Body of pancreas (tissue), 4 donors: Measurements from ENCODE around the gene SLC37A1. TPM values are rescaled to one million over a fixed set of nuclear protein-coding genes. Genes with fewer than 3 reads are reported as not detected.

Source experiments
- ATAC-seq: fragments of 150-250 bp; one replicate; pipeline ENCODE4 v1.9.1; 2016
- DNase-seq, 4 donors: peaks; one replicate each; pipeline ENCODE4 v3.0.0-alpha.2; 2019
- H3K27ac ChIP-seq, 4 donors: fragments of 200-600 bp; sonication (generic); 1 replicate in 3 of 4; 2 replicates in 1 of 4; pipeline versions ENCODE4 v1.5.1 to v1.6.1; 2016 to 2019; ENCODE audit warnings: mild to moderate bottlenecking in 1 of 4, mixed read lengths in 1 of 4, moderate library complexity in 1 of 4
- H3K27me3 ChIP-seq, 2 donors: fragments of 200-600 bp; sonication (generic); one replicate each; pipeline ENCODE4 v1.6.0; 2016; ENCODE audit warnings: mild to moderate bottlenecking in 1 of 2
- H3K36me3 ChIP-seq, 2 donors: fragments of 200-600 bp; sonication (generic); replicated peaks in 1 of 2; 2 replicates each; pipeline ENCODE4 v1.5.1; 2016; ENCODE audit warnings: low read depth in 2 of 2; ENCODE audit not compliant: insufficient read depth in 1 of 2
- H3K4me1 ChIP-seq: fragments of 200-600 bp; sonication (generic); one replicate; pipeline ENCODE4 v1.6.0; 2016
- H3K4me3 ChIP-seq, 2 donors: fragments of 200-600 bp; sonication (generic); 1 replicate in 1 of 2; 2 replicates in 1 of 2; pipeline ENCODE4 v1.5.1; 2016 to 2019
- H3K9me3 ChIP-seq, 3 donors: fragments of 200-600 bp; sonication (generic); 1 replicate in 2 of 3; 2 replicates in 1 of 3; pipeline ENCODE4 v1.5.1; 2016
- POLR2A ChIP-seq, 3 donors: fragments of 450-650 bp; IDR thresholded peaks; one replicate each; pipeline ENCODE4 v1.6.1; 2016; ENCODE audit warnings: antibody characterized with exemption in 3 of 3, mild to moderate bottlenecking in 2 of 3
- WGBS, 2 donors: methylation state at CpG; one replicate each; pipeline ENCODE4 v1.1.5; 2017; 5-methylcytosine and 5-hydroxymethylcytosine counted together
- intact Hi-C: fragments of 100-400 bp; cut with DNase I; formaldehyde crosslinking; loops from one replicate; pipeline ENCODE4 v1.15.1; 2023
- total RNA-seq, 2 donors: library from RNA; depleted of rRNA; stranded (reverse); fragments of >200 nt; gene quantifications; one replicate each; pipeline ENCODE4 v1.1.0, GENCODE V29; 2016
- TF ChIP-seq, protein P1 (sequence below), 7 experiments: fragments of 450-650 bp in 4 of 7; fragments of 200-600 bp in 3 of 7; sonication (generic) in 3 of 7; IDR thresholded peaks; one replicate each; pipeline ENCODE4 v1.5.1; 2016 to 2019; ENCODE audit warnings: antibody characterized with exemption in 7 of 7

Gene SLC37A1
- total RNA-seq, 2 donors from 2014 or later: 6.3 to 16.3 TPM

DNA sequence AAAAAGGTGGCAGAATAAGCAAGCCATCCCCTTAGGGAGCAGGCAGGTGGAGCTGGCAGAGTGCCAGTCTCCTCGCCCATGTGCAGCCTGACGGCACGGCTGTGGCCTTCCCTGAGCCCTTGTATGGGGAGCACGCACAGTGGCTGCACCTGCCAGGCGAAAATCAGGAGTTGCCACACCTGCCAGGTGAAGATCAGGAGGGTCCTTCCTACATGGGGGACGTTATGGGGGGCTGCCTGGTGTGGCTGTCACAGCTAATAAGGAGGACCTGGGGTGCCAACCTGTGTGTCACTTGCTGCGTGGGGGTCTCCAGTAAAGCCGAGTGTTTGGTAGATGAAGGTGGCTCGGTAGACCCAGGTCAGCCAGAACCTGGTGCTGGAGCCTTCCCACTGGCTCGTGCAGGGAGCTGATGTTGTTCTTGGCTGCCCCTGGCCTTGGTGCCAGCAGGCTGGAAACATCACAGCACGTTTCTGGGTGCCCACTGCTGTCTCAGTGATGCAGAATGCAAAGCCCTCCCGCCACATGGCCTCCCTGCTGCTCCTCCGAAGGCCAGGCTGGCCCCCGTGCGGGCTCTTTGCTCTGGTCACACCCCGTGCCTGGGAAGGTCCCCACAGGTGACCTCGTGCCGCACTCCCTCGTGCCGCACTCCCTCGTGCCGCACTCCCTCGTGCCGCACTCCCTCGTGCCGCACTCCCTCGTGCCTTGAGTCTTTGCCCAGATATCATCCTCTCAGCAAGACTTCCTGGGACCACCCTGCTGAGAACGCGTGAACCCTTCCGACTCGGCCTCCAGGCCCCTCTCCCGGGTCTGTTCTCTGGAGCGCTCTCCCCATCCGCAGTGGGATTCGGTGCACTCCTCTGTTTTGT lies 55.4 kb downstream of the SLC37A1 start:
- H3K9me3 ChIP-seq: no peaks in the 10 kb centered on the region
- peak; percentile 1 to 10 (median 8) for DNase-seq
- TF ChIP-seq, protein P1, sequence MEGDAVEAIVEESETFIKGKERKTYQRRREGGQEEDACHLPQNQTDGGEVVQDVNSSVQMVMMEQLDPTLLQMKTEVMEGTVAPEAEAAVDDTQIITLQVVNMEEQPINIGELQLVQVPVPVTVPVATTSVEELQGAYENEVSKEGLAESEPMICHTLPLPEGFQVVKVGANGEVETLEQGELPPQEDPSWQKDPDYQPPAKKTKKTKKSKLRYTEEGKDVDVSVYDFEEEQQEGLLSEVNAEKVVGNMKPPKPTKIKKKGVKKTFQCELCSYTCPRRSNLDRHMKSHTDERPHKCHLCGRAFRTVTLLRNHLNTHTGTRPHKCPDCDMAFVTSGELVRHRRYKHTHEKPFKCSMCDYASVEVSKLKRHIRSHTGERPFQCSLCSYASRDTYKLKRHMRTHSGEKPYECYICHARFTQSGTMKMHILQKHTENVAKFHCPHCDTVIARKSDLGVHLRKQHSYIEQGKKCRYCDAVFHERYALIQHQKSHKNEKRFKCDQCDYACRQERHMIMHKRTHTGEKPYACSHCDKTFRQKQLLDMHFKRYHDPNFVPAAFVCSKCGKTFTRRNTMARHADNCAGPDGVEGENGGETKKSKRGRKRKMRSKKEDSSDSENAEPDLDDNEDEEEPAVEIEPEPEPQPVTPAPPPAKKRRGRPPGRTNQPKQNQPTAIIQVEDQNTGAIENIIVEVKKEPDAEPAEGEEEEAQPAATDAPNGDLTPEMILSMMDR (IDR thresholded peaks at IDR 0.05): no peak
- no peak for TF ChIP-seq POLR2A (IDR thresholded peaks at IDR 0.05)
- ATAC-seq: no peak
- intact Hi-C loops: no loop called here
- WGBS, 2 donors: 84 to 87% methylated on average over 23 to 33 of the region's 35 CpGs
- no peak overlapping the region for H3K4me3 ChIP-seq
- no peak overlapping the region for H3K27ac ChIP-seq
- peaks cover 0 to 7% of the 10 kb centered on the region in 2 donors for H3K36me3 ChIP-seq
- no peaks in the 10 kb centered on the region for H3K27me3 ChIP-seq
- H3K4me1 ChIP-seq: no peaks in the 10 kb centered on the region

DNA sequence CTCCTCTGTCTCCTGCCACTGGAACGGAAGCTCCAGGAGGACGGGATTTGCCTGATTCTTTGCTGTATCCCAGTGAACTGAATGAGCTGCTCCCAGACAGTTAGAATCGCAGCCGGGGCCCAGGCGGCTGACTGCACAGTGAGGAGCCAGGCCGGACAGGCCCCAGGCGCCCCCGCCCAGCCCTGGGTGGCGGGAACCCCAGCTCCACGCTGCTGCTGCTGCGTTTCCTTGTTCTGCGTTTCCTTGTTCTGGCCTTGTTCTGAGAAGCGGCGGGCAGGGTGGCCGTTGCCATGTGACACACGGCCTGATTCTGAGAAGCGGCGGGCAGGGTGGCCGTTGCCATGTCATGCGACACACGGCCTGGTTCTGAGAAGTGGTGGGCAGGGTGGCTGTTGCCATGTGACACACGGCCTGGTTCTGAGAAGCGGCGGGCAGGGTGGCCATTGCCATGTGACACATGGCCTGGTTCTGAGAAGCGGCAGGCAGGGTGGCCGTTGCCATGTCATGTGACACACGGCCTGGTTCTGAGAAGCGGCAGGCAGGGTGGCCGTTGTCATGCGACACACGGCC lies 56.2 kb downstream of the SLC37A1 start:
- intact Hi-C loops: no loop called here
- H3K36me3 ChIP-seq: peaks cover 0 to 7% of the 10 kb centered on the region in 2 donors
- 80 to 82% methylated on average over 13 to 20 of the region's 31 CpGs for WGBS, 2 donors

DNA sequence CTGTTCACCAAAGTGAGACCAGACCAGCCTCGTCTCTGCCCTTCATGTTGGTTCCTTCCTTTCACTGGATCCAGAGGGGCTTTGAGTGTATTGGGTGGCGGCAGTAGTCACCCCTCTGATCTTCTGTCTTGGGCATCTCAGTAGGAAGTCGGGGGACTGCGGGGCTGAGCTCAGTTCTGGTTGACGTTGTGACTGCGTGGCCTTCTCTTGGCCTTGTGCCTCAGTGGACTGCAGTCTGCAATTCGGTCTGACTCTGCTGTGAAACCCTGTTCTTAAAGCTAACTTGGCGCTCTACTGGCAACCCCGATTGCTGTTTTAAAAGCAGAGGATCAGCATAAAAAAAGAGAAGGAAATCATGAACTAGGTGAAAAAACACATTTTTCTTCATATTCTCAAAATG lies 56.7 kb downstream of the SLC37A1 start:
- ATAC-seq: no peak
- Histone ChIP-seq H3K36me3 (peaks cover 0 to 7% of the 10 kb centered on the region in 2 donors), H3K4me1 (no peaks in the 10 kb centered on the region), H3K27me3 (no peaks in the 10 kb centered on the region), H3K9me3 (no peaks in the 10 kb centered on the region), H3K4me3 (no peak overlapping the region), H3K27ac (no peak overlapping the region)
- peak in 2 of 4 donors; percentile 1 to 3 for DNase-seq
- TF ChIP-seq, protein P1 (IDR thresholded peaks at IDR 0.05): no peak
- no peak for TF ChIP-seq POLR2A (IDR thresholded peaks at IDR 0.05)
- intact Hi-C loops: no loop called here
- 81 to 89% methylated on average over 7 to 9 of the region's 9 CpGs for WGBS, 2 donors

More for the DNA sequence above, 56.2 kb downstream of the SLC37A1 start:
- no peak overlapping the region for H3K4me3 ChIP-seq
- no peak overlapping the region for H3K27ac ChIP-seq
- ATAC-seq (no peak), DNase-seq (peak in 2 of 4 donors; percentile 3 to 6)
- H3K27me3 ChIP-seq: no peaks in the 10 kb centered on the region
- no peaks in the 10 kb centered on the region for H3K4me1 ChIP-seq
- H3K9me3 ChIP-seq: no peaks in the 10 kb centered on the region
- TF ChIP-seq POLR2A (IDR thresholded peaks at IDR 0.05): no peak
- TF ChIP-seq, protein P1 (IDR thresholded peaks at IDR 0.05): no peak

DNA sequence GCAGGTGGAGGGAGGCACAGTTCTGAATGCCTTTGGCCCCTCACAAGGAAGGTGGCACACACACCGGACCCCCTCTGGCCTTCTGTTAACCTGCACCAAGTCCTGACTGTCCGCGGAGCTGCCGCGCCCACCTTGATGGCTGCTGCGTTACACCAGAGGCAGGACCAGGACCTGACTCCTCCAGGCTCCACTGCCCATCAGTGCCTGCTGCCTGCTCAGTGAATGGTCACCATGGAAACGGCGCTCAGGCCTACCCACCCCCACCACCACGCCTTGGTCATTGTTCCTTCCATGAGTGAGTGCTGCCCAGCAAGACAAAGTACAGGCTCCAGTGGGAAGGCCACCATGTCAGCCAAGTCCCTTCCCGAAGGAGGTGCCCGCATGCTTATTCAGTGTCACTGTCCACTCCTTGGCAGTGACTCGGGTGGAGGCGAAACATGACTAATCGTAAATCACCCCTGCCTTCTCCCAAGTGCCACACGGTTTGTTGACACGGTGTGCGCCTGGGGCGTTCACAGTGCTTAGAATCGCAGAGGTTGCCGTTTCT lies 57.3 kb downstream of the SLC37A1 start:
- DNase-seq: peak; percentile 12 to 30 (median 22)
- Histone ChIP-seq H3K36me3 (peaks cover 0 to 5% of the 10 kb centered on the region in 2 donors), H3K27me3 (no peaks in the 10 kb centered on the region), H3K9me3 (no peaks in the 10 kb centered on the region), H3K4me3 (no peak overlapping the region), H3K27ac (no peak overlapping the region), H3K4me1 (no peaks in the 10 kb centered on the region)
- 82 to 89% methylated on average over 15 to 20 of the region's 20 CpGs for WGBS, 2 donors
- peak; percentile 27 for ATAC-seq
- no peak for TF ChIP-seq POLR2A (IDR thresholded peaks at IDR 0.05)
- TF ChIP-seq, protein P1 (IDR thresholded peaks at IDR 0.05): no peak
- intact Hi-C loops: no loop called here
